Endodermal cell (in vitro differentiated cells): ENCODE measurements around the gene ELL. TPM values are rescaled to one million over a fixed set of nuclear protein-coding genes. Genes with fewer than 3 reads are reported as not detected.

Experiments
- DNase-seq: peaks from one replicate; pipeline ENCODE4 v3.0.0-alpha.2; 2017
- H3K27ac ChIP-seq: 2 replicates; pipeline ENCODE4 v1.5.1; 2013; ENCODE audit warnings: mild to moderate bottlenecking, low read depth, low read length, moderate library complexity
- H3K27me3 ChIP-seq: 2 replicates; pipeline ENCODE4 v1.6.1; 2013; ENCODE audit warnings: mild to moderate bottlenecking, low read length, moderate library complexity; ENCODE audit not compliant: insufficient read depth, control insufficient read depth, poor library complexity, severe bottlenecking
- H3K36me3 ChIP-seq: 2 replicates; pipeline ENCODE4 v1.7.0; 2013; ENCODE audit warnings: mild to moderate bottlenecking, low read length, moderate library complexity; ENCODE audit not compliant: control insufficient read depth, insufficient read depth
- H3K4me1 ChIP-seq: one replicate; pipeline ENCODE4 v1.7.0; 2013; ENCODE audit warnings: low read length; ENCODE audit not compliant: control insufficient read depth, insufficient read depth
- H3K4me3 ChIP-seq: 2 replicates; pipeline ENCODE4 v1.5.1; 2013; ENCODE audit warnings: mild to moderate bottlenecking, low read length, moderate library complexity
- H3K9ac ChIP-seq: 2 replicates; pipeline ENCODE4 v1.6.1; 2013; ENCODE audit warnings: mild to moderate bottlenecking, low read length, moderate library complexity; ENCODE audit not compliant: poor library complexity, severe bottlenecking; ENCODE audit errors: extremely low read depth
- H3K9me3 ChIP-seq: 2 replicates; pipeline ENCODE4 v1.6.1; 2013; ENCODE audit warnings: mild to moderate bottlenecking, low read length, moderate library complexity; ENCODE audit not compliant: control insufficient read depth
- H3K27ac Mint-ChIP-seq: 2 replicates; pipeline ENCODE4 v1.8.0; 2020; ENCODE audit warnings: mixed read lengths
- H3K27me3 Mint-ChIP-seq: 2 replicates; pipeline ENCODE4 v1.8.0; 2021; ENCODE audit warnings: mild to moderate bottlenecking, mixed read lengths; ENCODE audit not compliant: insufficient read depth
- H3K36me3 Mint-ChIP-seq: 2 replicates; pipeline ENCODE4 v1.8.0; 2020; ENCODE audit warnings: low read depth, mixed read lengths
- H3K4me1 Mint-ChIP-seq: 2 replicates; pipeline ENCODE4 v1.8.0; 2020; ENCODE audit warnings: mixed read lengths
- H3K4me3 Mint-ChIP-seq: 2 replicates; pipeline ENCODE4 v1.8.0; 2020; ENCODE audit warnings: mild to moderate bottlenecking, moderate library complexity, mixed read lengths
- H3K9me3 Mint-ChIP-seq: 2 replicates; pipeline ENCODE4 v1.8.0; 2020; ENCODE audit warnings: mild to moderate bottlenecking, mixed read lengths
- CTCF ChIP-seq: fragments of 200-600 bp; sonication (generic); conservative IDR thresholded peaks from 2 replicates; pipeline ENCODE4 v1.5.0; 2021; ENCODE audit warnings: antibody characterized with exemption, mild to moderate bottlenecking
- WGBS, 2 experiments: methylation state at CpG; one replicate each; pipeline versions ENCODE4 v1.1.5 to v1.1.7; 2013; ENCODE audit warnings: missing lambda C conversion rate in 2 of 2, mixed read lengths in 1 of 2; ENCODE audit not compliant: insufficient coverage in 1 of 2, insufficient read length in 1 of 2; 5-methylcytosine and 5-hydroxymethylcytosine counted together
- total RNA-seq, 2 donors: library from RNA; stranded (reverse); fragmentation: NEBNext Ultra II Directional in 1 of 2; extraction: Animal tissue kit (Norgen Biotek cat#: 25700) in 1 of 2; gene quantifications; 2 replicates in 1 of 2; 3 replicates in 1 of 2; pipeline ENCODE4 v1.2.1, GENCODE V29; 2021

Gene ELL
- total RNA-seq, 2 donors from 2014 or later = 10.9 to 15.4 TPM

- no peak overlapping the region for H3K4me3 Mint-ChIP-seq
- no peak overlapping the region for H3K9ac ChIP-seq
- peaks cover 8% of the 10 kb centered on the region for H3K4me1 Mint-ChIP-seq
- no peak overlapping the region for H3K27ac ChIP-seq
- no peaks in the 10 kb centered on the region for H3K27me3 Mint-ChIP-seq
- DNase-seq = no peak
- H3K36me3 Mint-ChIP-seq = peaks cover 31% of the 10 kb centered on the region
- WGBS, 2 experiments = 97 to 100% methylated on average over 11 to 29 of the region's 30 CpGs
- no peak overlapping the region for H3K27ac Mint-ChIP-seq
- H3K36me3 ChIP-seq = peaks cover 11% of the 10 kb centered on the region
- TF ChIP-seq CTCF = no peak
- no peak overlapping the region for H3K4me3 ChIP-seq
- no peaks in the 10 kb centered on the region for H3K4me1 ChIP-seq
- no peaks in the 10 kb centered on the region for H3K27me3 ChIP-seq
- no peaks in the 10 kb centered on the region for H3K9me3 ChIP-seq
- H3K9me3 Mint-ChIP-seq = no peaks in the 10 kb centered on the region
Measured at GRCh38 chr19:18465214-18465963, 56.5 kb downstream of the ELL start.

GRCh38 chr19:18464646-18465045 lies 57.2 kb downstream of the ELL start:
- WGBS, 2 experiments = 83 to 87% methylated on average over 7 to 8 of the region's 8 CpGs
- Mint-ChIP-seq H3K36me3 (peaks cover 35% of the 10 kb centered on the region), H3K27me3 (no peaks in the 10 kb centered on the region), H3K9me3 (no peaks in the 10 kb centered on the region), H3K4me1 (peaks cover 5% of the 10 kb centered on the region), H3K4me3 (no peak overlapping the region), H3K27ac (no peak overlapping the region)
- no peak for TF ChIP-seq CTCF
- no peaks in the 10 kb centered on the region for H3K9me3 ChIP-seq
- peaks cover 11% of the 10 kb centered on the region for H3K36me3 ChIP-seq
- H3K27me3 ChIP-seq = no peaks in the 10 kb centered on the region
- H3K9ac ChIP-seq = no peak overlapping the region
- H3K27ac ChIP-seq = peak overlapping the region; percentile 49
- H3K4me1 ChIP-seq = no peaks in the 10 kb centered on the region
- no peak for DNase-seq
- H3K4me3 ChIP-seq = no peak overlapping the region

- no peak overlapping the region for H3K9ac ChIP-seq
- H3K4me1 Mint-ChIP-seq = no peaks in the 10 kb centered on the region
- peaks cover 47% of the 10 kb centered on the region for H3K36me3 Mint-ChIP-seq
- no peak for DNase-seq
- H3K4me1 ChIP-seq = no peaks in the 10 kb centered on the region
- H3K27me3 Mint-ChIP-seq = no peaks in the 10 kb centered on the region
- H3K4me3 Mint-ChIP-seq = no peak overlapping the region
- 93 to 98% methylated on average over 22 of the region's 22 CpGs for WGBS, 2 experiments
- TF ChIP-seq CTCF = no peak
- H3K4me3 ChIP-seq = no peak overlapping the region
- H3K36me3 ChIP-seq = peaks cover 11% of the 10 kb centered on the region
- no peaks in the 10 kb centered on the region for H3K27me3 ChIP-seq
- no peaks in the 10 kb centered on the region for H3K9me3 Mint-ChIP-seq
- no peak overlapping the region for H3K27ac ChIP-seq
- H3K27ac Mint-ChIP-seq = no peak overlapping the region
- H3K9me3 ChIP-seq = no peaks in the 10 kb centered on the region
Measured at GRCh38 chr19:18461471-18461870, 60.4 kb downstream of the ELL start.
